Measurements from ENCODE around the gene SOX2.

GRCh38 chr3:181718987-181719911 lies 7.5 kb downstream of the SOX2 start:
- TF ChIP-seq CTCF (IDR thresholded peaks at IDR 0.05; ENCODE audit: low read depth, low read length, poor library complexity, severe bottlenecking) = no peak
- TF ChIP-seq EZH2phosphoT487 (IDR thresholded peaks at IDR 0.05; ENCODE audit: borderline replicate concordance, low read length) = peak; percentile 78; the same call in 1 of the 2 replicates
